Right lobe of liver (tissue), 6 donors: Measurements from ENCODE around the gene NPC1. TPM values are rescaled to one million over a fixed set of nuclear protein-coding genes. Genes with fewer than 3 reads are reported as not detected.
A peak's percentile ranks its signal among the peaks of the same experiment; 100 is the strongest.
"Not testable (repeated sequence)": the region's sequence is repeated elsewhere in the genome, so short reads cannot be mapped to it uniquely, and the experiment has no call there.

ENCODE experiments used
- ATAC-seq, 4 donors: fragments of 200-7000 bp; cut with Tn5 transposase; one replicate each; pipeline ENCODE4 v1.9.1; 2020; ENCODE audit warnings: mild to moderate bottlenecking in 4 of 4, moderate library complexity in 4 of 4
- DNase-seq, 3 donors: peaks; one replicate each; pipeline ENCODE4 v3.0.0-alpha.2; 2020
- H3K27ac ChIP-seq, 3 donors: fragments of 200-600 bp; one replicate each; pipeline ENCODE4 v1.8.0; 2022
- H3K27me3 ChIP-seq, 2 donors: fragments of 200-600 bp; one replicate each; pipeline ENCODE4 v1.8.0; 2022
- H3K36me3 ChIP-seq, 4 donors: fragments of 200-600 bp; sonication (generic) in 1 of 4; one replicate each; pipeline versions ENCODE4 v1.5.1 to v1.8.0; 2017 to 2022; ENCODE audit warnings: control low read depth in 1 of 4
- H3K4me1 ChIP-seq, 4 donors: fragments of 200-600 bp; sonication (generic) in 1 of 4; one replicate each; pipeline versions ENCODE4 v1.5.1 to v1.8.0; 2017 to 2022; ENCODE audit warnings: control low read depth in 1 of 4
- H3K4me3 ChIP-seq, 3 donors: fragments of 200-600 bp; one replicate each; pipeline ENCODE4 v1.8.0; 2022
- H3K9me3 ChIP-seq, 4 donors: fragments of 200-600 bp; sonication (generic) in 1 of 4; one replicate each; pipeline versions ENCODE4 v1.5.1 to v1.8.0; 2017 to 2022; ENCODE audit warnings: control low read depth in 1 of 4
- POLR2A ChIP-seq: fragments of 450-650 bp; IDR thresholded peaks from one replicate; pipeline ENCODE4 v1.6.1; 2017; ENCODE audit warnings: antibody characterized with exemption, mild to moderate bottlenecking
- WGBS: methylation state at CpG from one replicate; pipeline ENCODE4 v1.1.6; 2018; ENCODE audit warnings: low coverage, low lambda C conversion rate; ENCODE audit not compliant: insufficient coverage; ENCODE audit errors: missing lambda C conversion rate; 5-methylcytosine and 5-hydroxymethylcytosine counted together
- intact Hi-C, 2 donors: fragments of 100-400 bp; cut with DNase I; formaldehyde crosslinking; loops; one replicate each; pipeline versions ENCODE4 v1.11.2 to v1.14.1; 2022
- total RNA-seq, 6 experiments: library from RNA; depleted of rRNA in 2 of 6; stranded (reverse); fragments of >200 nt in 2 of 6; fragmentation: NEBNext Ultra II Directional in 3 of 6; extraction: Animal tissue kit (Norgen Biotek cat#: 25700) in 3 of 6; gene quantifications; one replicate each; pipeline versions ENCODE4 v1.1.0 to v1.2.4, GENCODE V29; 2016 to 2023
- TF ChIP-seq, protein P1 (sequence below), 4 donors: fragments of 200-600 bp in 3 of 4; fragments of 450-650 bp in 1 of 4; IDR thresholded peaks; one replicate each; pipeline versions ENCODE4 v1.5.1 to v1.8.0; 2016 to 2022; ENCODE audit warnings: antibody characterized with exemption in 4 of 4, mild to moderate bottlenecking in 2 of 4
- donor health status: DM: no; HTN: yes; CAD: no.
- donor health status: DM: no; HTN: no; CAD: no.
- donor health status: DM: no; HTN: no; CAD: no.
- donor health status: DM: no; HTN: yes; CAD: no.
- donor health status: DM: no; HTN: yes; CAD: no.

Gene NPC1
- total RNA-seq, 6 experiments from 2014 or later = 11.9 to 31.2 (median 20.0) TPM

DNA sequence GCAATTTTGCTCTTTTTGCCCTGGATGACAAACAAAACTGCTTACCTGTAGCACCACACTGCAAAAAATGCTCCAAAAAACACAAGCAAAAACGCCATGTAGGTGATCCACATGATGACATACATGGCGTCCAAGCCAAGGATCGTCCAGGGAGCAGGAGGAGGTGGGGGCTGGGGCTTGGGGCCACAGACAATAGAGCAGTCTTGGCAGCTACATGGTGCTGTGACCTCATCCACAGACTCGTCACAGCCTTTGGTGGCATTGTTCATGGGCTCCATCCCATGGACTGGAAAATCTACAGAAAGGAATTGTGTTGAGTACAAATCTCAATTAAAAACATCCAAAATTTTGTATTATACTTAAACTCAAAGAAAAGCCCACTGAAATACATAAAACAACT lies 26.1 kb downstream of the NPC1 start:
- Histone ChIP-seq H3K27ac (no peak overlapping the region), H3K4me3 (no peak overlapping the region), H3K9me3 (no peaks in the 10 kb centered on the region), H3K4me1 (peaks cover 0 to 4% (median 0%) of the 10 kb centered on the region in 4 donors), H3K27me3 (no peaks in the 10 kb centered on the region), H3K36me3 (peaks cover 0 to 44% (median 6%) of the 10 kb centered on the region in 4 donors)
- TF ChIP-seq, protein P1, sequence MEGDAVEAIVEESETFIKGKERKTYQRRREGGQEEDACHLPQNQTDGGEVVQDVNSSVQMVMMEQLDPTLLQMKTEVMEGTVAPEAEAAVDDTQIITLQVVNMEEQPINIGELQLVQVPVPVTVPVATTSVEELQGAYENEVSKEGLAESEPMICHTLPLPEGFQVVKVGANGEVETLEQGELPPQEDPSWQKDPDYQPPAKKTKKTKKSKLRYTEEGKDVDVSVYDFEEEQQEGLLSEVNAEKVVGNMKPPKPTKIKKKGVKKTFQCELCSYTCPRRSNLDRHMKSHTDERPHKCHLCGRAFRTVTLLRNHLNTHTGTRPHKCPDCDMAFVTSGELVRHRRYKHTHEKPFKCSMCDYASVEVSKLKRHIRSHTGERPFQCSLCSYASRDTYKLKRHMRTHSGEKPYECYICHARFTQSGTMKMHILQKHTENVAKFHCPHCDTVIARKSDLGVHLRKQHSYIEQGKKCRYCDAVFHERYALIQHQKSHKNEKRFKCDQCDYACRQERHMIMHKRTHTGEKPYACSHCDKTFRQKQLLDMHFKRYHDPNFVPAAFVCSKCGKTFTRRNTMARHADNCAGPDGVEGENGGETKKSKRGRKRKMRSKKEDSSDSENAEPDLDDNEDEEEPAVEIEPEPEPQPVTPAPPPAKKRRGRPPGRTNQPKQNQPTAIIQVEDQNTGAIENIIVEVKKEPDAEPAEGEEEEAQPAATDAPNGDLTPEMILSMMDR (IDR thresholded peaks at IDR 0.05) = no peak
- WGBS = 95% methylated on average over 3 of the region's 4 CpGs
- ATAC-seq = no peak
- intact Hi-C loops = no loop called here
- no peak for DNase-seq

DNA sequence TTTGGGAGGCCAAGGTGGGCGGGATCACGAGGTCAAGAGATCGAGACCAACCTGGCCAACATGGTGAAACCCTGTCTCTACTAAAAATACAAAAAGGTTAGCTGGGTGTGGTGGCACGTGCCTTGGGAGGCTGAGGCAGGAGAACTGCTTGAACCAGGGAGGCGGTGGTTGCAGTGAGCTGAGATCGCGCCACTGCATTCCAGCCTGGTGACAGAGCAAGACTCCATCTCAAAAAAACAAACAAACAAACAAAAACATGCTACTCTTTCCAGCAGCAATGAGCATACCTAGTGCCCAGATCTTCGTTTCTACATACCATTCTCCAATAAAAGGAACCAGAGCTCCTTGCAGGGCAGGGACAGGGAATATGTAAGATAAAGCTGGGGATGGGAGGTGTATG lies 28.8 kb downstream of the NPC1 start:
- H3K9me3 ChIP-seq, H3K27ac ChIP-seq, H3K4me1 ChIP-seq, H3K4me3 ChIP-seq, DNase-seq, intact Hi-C loops, H3K27me3 ChIP-seq, ATAC-seq: not testable (repeated sequence)
- 97% methylated on average over 8 of the region's 8 CpGs for WGBS
- H3K36me3 ChIP-seq = peaks cover 0 to 61% (median 10%) of the 10 kb centered on the region in 4 donors

DNA sequence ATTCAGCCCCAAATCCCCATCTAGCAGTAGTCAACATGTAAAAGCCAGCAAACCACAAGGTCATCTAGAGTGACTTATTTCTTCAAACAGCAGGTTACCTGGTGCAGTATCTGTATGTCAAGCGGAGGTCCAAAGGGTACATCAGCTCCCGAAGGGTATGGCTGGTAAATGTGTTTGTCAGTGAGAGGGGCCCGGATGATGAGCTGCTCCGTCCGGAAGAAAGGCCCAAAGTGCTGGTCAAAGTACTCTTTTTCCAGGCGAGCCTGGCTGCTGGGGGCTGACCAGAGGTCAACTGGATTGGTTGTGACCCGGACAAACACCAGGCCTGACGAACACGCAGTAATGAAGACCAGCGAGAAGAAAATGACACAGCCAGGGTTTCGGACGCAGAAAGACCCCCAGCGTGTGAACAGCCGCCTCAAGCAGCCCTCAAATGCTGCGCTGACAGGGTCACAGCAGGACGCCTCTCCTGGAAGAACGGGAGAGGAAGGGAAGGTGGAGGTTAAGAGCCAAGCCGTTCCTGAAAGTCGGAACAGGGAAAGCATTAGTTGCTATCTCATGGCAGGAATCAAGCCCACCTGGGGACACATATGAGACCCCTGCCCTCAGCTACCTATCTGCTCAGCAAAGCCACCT lies 30.0 kb downstream of the NPC1 start:
- peak overlapping the region in 1 of 3 donors; percentile 2 for H3K4me3 ChIP-seq
- peaks cover 0 to 4% (median 0%) of the 10 kb centered on the region in 4 donors for H3K4me1 ChIP-seq
- DNase-seq (no peak), ATAC-seq (peak in 3 of 4 donors; percentile 58 to 89 (median 81))
- intact Hi-C loops = no loop called here
- H3K9me3 ChIP-seq = no peaks in the 10 kb centered on the region
- WGBS = 81% methylated on average over 9 of the region's 19 CpGs
- no peak for TF ChIP-seq POLR2A
- TF ChIP-seq, protein P1 (IDR thresholded peaks at IDR 0.05) = no peak
- H3K27ac ChIP-seq = peak overlapping the region in 1 of 3 donors; percentile 55
- peaks cover 0 to 64% (median 12%) of the 10 kb centered on the region in 4 donors for H3K36me3 ChIP-seq
- H3K27me3 ChIP-seq = no peaks in the 10 kb centered on the region

DNA sequence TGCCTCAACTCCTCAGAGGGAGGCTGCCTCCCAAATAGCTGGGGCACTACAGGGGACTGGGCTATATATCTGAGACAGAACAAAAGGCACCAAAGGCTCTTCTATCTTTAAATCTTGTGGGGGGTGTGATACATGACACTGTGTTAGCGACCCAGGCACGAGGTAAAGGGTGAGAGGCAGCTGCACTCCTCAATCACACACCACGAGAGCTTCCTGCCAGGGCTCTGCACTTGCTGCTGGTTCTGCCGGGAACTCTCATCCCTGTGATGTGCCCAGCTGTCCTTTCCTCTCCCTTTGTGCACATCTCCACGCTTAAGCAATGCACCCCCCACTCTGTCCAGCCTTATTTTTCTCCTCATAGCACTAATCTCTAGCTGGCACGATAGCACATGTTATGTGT lies 32.4 kb downstream of the NPC1 start:
- Histone ChIP-seq H3K4me1 (peaks cover 0 to 4% (median 0%) of the 10 kb centered on the region in 4 donors), H3K36me3 (peaks cover 0 to 54% (median 15%) of the 10 kb centered on the region in 4 donors), H3K4me3 (no peak overlapping the region), H3K9me3 (no peaks in the 10 kb centered on the region), H3K27ac (no peak overlapping the region), H3K27me3 (no peaks in the 10 kb centered on the region)
- intact Hi-C loops = no loop called here
- no peak for DNase-seq
- WGBS = 79% methylated on average over 3 of the region's 6 CpGs
- TF ChIP-seq, protein P1 (IDR thresholded peaks at IDR 0.05) = no peak
- no peak for TF ChIP-seq POLR2A
- ATAC-seq = no peak

DNA sequence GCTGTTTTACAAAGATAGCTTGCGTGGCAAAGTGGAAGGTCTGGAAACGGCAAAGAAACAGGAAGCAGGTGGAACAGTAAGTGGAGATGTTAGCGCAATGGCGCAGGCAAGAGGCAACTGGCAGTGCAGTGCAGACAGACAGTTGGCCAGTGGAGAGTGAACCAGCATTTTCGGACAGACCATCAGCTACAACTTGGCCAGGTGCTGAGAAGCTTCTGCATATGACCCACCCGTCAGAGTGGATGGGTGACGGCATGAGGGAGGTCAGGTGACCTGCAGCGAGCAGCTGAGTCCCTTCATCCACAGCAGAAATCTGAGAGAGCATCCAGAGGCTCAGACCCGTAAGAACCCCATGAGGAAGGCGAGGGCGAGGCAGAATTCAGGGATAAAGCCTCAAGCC lies 33.8 kb downstream of the NPC1 start:
- Histone ChIP-seq H3K4me3 (no peak overlapping the region), H3K36me3 (peaks cover 0 to 56% (median 16%) of the 10 kb centered on the region in 4 donors), H3K4me1 (peaks cover 0 to 4% (median 0%) of the 10 kb centered on the region in 4 donors), H3K27me3 (no peaks in the 10 kb centered on the region), H3K27ac (no peak overlapping the region), H3K9me3 (no peaks in the 10 kb centered on the region)
- no peak for DNase-seq
- TF ChIP-seq, protein P1 (IDR thresholded peaks at IDR 0.05) = no peak
- TF ChIP-seq POLR2A = no peak
- no peak for ATAC-seq
- intact Hi-C loops = no loop called here
- WGBS = 82% methylated on average over 9 of the region's 11 CpGs
